Testis (tissue), 2 donors: ENCODE results near the gene PAPOLA.

Experiments used
- CTCF ChIP-seq, 3 experiments: fragments of 450-650 bp in 2 of 3; fragments of 200-600 bp in 1 of 3; sonication (generic) in 1 of 3; IDR thresholded peaks; one replicate each; pipeline ENCODE4 v1.5.1; 2016 to 2019; ENCODE audit warnings: antibody characterized with exemption in 3 of 3, mild to moderate bottlenecking in 2 of 3, moderate library complexity in 1 of 3
- POLR2A ChIP-seq: fragments of 450-650 bp; IDR thresholded peaks from one replicate; pipeline ENCODE4 v1.6.1; 2017; ENCODE audit warnings: antibody characterized with exemption, mild to moderate bottlenecking, moderate library complexity

GRCh38 chr14:96571311-96571710 lies 69.1 kb downstream of the PAPOLA start:
- TF ChIP-seq CTCF (IDR thresholded peaks at IDR 0.05) (no peak), POLR2A (no peak)
